A549 (cell line): Measurements from ENCODE around the gene NTNG1.

Experiments
- CTCF ChIP-seq: fragments of >200 bp; sonication (Bioruptor Twin); formaldehyde crosslinking; IDR thresholded peaks from 3 replicates; pipeline ENCODE4 v1.5.1; 2016
- HDAC2 ChIP-seq: fragments of 200-600 bp; sonication (generic); IDR thresholded peaks from 2 replicates; pipeline ENCODE4 v1.6.1; 2016
- HMGXB4 ChIP-seq: fragments of 250-450 bp; sonication (Bioruptor Pico); IDR thresholded peaks from 2 replicates; pipeline ENCODE4 v1.5.0; 2021; ENCODE audit warnings: mild to moderate bottlenecking, moderate library complexity, borderline replicate concordance
- JUNB ChIP-seq: fragments of >200 bp; sonication (Bioruptor Twin); formaldehyde crosslinking; IDR thresholded peaks from 2 replicates; pipeline ENCODE4 v1.6.1; 2016
- MAX ChIP-seq: IDR thresholded peaks from 2 replicates; pipeline ENCODE4 v1.6.1; 2012
- MYC ChIP-seq: IDR thresholded peaks from 2 replicates; pipeline ENCODE4 v1.6.1; 2012; ENCODE audit warnings: mild to moderate bottlenecking, inconsistent platforms, low read length, improper control_type of control experiment, borderline replicate concordance
- PHF8 ChIP-seq: fragments of 200-600 bp; sonication (generic); IDR thresholded peaks from 2 replicates; pipeline ENCODE4 v1.6.1; 2016; ENCODE audit warnings: low read depth, mild to moderate bottlenecking, antibody characterized with exemption, moderate library complexity, borderline replicate concordance
- POLR2A ChIP-seq: IDR thresholded peaks from 2 replicates; pipeline ENCODE4 v1.6.1; 2012; ENCODE audit warnings: mild to moderate bottlenecking, low read length
- REST ChIP-seq: fragments of 200-600 bp; sonication (generic); IDR thresholded peaks from 2 replicates; pipeline ENCODE4 v1.6.1; 2016; ENCODE audit warnings: antibody characterized with exemption, mild to moderate bottlenecking, moderate library complexity
- RFX5 ChIP-seq: fragments of 450-650 bp; IDR thresholded peaks from 2 replicates; pipeline ENCODE4 v1.7.1; 2014; ENCODE audit warnings: antibody characterized with exemption, mild to moderate bottlenecking, moderate library complexity
- SMC3 ChIP-seq: fragments of >200 bp; sonication (Bioruptor Twin); formaldehyde crosslinking; IDR thresholded peaks from 3 replicates; pipeline ENCODE4 v1.6.1; 2018; ENCODE audit warnings: inconsistent platforms
- TF ChIP-seq, protein P1 (sequence below): fragments of 450-650 bp; IDR thresholded peaks from 2 replicates; pipeline ENCODE4 v1.6.1; 2014; ENCODE audit warnings: antibody characterized with exemption
- TF ChIP-seq, protein P2 (sequence below): fragments of 150-350 bp; IDR thresholded peaks from 2 replicates; pipeline ENCODE4 v1.6.1; 2014; ENCODE audit warnings: low read depth, mild to moderate bottlenecking, low read length
- TF ChIP-seq, protein P3 (sequence below): IDR thresholded peaks from 2 replicates; pipeline ENCODE4 v1.6.1; 2012

- no peak for TF ChIP-seq REST
- TF ChIP-seq MYC, result no peak
- no peak for TF ChIP-seq CTCF
- no peak for TF ChIP-seq POLR2A
- no peak for TF ChIP-seq HMGXB4 (CRISPR knock-in tag)
- TF ChIP-seq, protein P1, sequence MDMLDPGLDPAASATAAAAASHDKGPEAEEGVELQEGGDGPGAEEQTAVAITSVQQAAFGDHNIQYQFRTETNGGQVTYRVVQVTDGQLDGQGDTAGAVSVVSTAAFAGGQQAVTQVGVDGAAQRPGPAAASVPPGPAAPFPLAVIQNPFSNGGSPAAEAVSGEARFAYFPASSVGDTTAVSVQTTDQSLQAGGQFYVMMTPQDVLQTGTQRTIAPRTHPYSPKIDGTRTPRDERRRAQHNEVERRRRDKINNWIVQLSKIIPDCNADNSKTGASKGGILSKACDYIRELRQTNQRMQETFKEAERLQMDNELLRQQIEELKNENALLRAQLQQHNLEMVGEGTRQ, result no peak
- no peak for TF ChIP-seq SMC3
- TF ChIP-seq, protein P2, sequence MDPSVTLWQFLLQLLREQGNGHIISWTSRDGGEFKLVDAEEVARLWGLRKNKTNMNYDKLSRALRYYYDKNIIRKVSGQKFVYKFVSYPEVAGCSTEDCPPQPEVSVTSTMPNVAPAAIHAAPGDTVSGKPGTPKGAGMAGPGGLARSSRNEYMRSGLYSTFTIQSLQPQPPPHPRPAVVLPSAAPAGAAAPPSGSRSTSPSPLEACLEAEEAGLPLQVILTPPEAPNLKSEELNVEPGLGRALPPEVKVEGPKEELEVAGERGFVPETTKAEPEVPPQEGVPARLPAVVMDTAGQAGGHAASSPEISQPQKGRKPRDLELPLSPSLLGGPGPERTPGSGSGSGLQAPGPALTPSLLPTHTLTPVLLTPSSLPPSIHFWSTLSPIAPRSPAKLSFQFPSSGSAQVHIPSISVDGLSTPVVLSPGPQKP, result no peak
- no peak for TF ChIP-seq HDAC2
- TF ChIP-seq PHF8, result no peak
- TF ChIP-seq, protein P3, sequence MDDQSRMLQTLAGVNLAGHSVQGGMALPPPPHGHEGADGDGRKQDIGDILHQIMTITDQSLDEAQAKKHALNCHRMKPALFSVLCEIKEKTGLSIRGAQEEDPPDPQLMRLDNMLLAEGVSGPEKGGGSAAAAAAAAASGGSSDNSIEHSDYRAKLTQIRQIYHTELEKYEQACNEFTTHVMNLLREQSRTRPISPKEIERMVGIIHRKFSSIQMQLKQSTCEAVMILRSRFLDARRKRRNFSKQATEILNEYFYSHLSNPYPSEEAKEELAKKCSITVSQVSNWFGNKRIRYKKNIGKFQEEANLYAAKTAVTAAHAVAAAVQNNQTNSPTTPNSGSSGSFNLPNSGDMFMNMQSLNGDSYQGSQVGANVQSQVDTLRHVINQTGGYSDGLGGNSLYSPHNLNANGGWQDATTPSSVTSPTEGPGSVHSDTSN, result no peak
- TF ChIP-seq MAX, result no peak
- TF ChIP-seq JUNB, result no peak
- TF ChIP-seq RFX5, result no peak
Observed at GRCh38 chr1:107487506-107487905, 346.7 kb downstream of the NTNG1 start.
